HepG2 (cell line): Measurements from ENCODE around the gene RAET1E. TPM values are rescaled to one million over a fixed set of nuclear protein-coding genes. Genes with fewer than 3 reads are reported as not detected.

Source experiments
- MAFF ChIP-seq: IDR thresholded peaks from 2 replicates; pipeline ENCODE4 v1.6.1; 2011; ENCODE audit warnings: low read depth, low read length, improper control_type of control experiment
- RFX3 ChIP-seq: IDR thresholded peaks from 2 replicates; pipeline ENCODE4 v1.6.1; 2016; ENCODE audit warnings: missing biosample characterization, missing genetic modification reagents
- TARDBP ChIP-seq: sonication (generic); formaldehyde crosslinking; IDR thresholded peaks from 2 replicates; pipeline ENCODE4 v1.8.0; 2022; ENCODE audit warnings: mild to moderate bottlenecking, missing genetic modification reagents
- ZBTB33 ChIP-seq: sonication (generic); formaldehyde crosslinking; IDR thresholded peaks from 2 replicates; pipeline ENCODE4 v1.4.0; 2020; ENCODE audit warnings: missing genetic modification reagents
- ZBTB4 ChIP-seq: sonication (generic); formaldehyde crosslinking; IDR thresholded peaks from 2 replicates; pipeline ENCODE4 v1.4.0; 2020; ENCODE audit warnings: missing genetic modification reagents, mild to moderate bottlenecking, borderline replicate concordance
- ZNF468 ChIP-seq: sonication (generic); formaldehyde crosslinking; IDR thresholded peaks from 2 replicates; pipeline ENCODE4 v1.8.0; 2022; ENCODE audit warnings: mild to moderate bottlenecking, moderate library complexity, missing genetic modification reagents
- ZNF7 ChIP-seq: IDR thresholded peaks from 2 replicates; pipeline ENCODE4 v1.6.1; 2016; ENCODE audit warnings: missing biosample characterization, missing genetic modification reagents
- ZNF75D ChIP-seq: sonication (generic); formaldehyde crosslinking; IDR thresholded peaks from 2 replicates; pipeline ENCODE4 v1.8.1; 2023; ENCODE audit warnings: missing genetic modification reagents, mild to moderate bottlenecking, borderline replicate concordance
- ZNF784 ChIP-seq: sonication (generic); formaldehyde crosslinking; IDR thresholded peaks from 2 replicates; pipeline ENCODE4 v1.5.1; 2020; ENCODE audit warnings: missing genetic modification reagents, mild to moderate bottlenecking, borderline replicate concordance
- polyA plus RNA-seq, 8 experiments: library from polyadenylated mRNA; depleted of rRNA in 3 of 8; stranded (reverse) in 7 of 8; unstranded in 1 of 8; fragments of >200 nt; fragmentation: Illumina TruSeq in 4 of 8; extraction: Trizol in 4 of 8; gene quantifications; 2 replicates each; pipeline versions ENCODE4 v1.2.1 to v1.2.3, GENCODE V29; 2011 to 2016; ENCODE audit warnings: low read depth in 4 of 8, missing spikeins in 1 of 8, mixed read lengths in 1 of 8; ENCODE audit not compliant: insufficient read depth in 1 of 8
- total RNA-seq, 5 experiments: library from RNA; depleted of rRNA; stranded (reverse); fragments of >200 nt; fragmentation: Illumina TruSeq; extraction: Trizol; gene quantifications; 2 replicates each; pipeline ENCODE4 v1.2.3, GENCODE V29; 2016; ENCODE audit warnings: low read depth in 1 of 5
- TF ChIP-seq, protein P1 (sequence below): sonication (generic); formaldehyde crosslinking; IDR thresholded peaks from 2 replicates; pipeline ENCODE4 v1.4.0; 2020; ENCODE audit warnings: missing genetic modification reagents, borderline replicate concordance
- TF ChIP-seq, protein P2 (sequence below): sonication (generic); formaldehyde crosslinking; IDR thresholded peaks from 2 replicates; pipeline ENCODE4 v1.5.0; 2020; ENCODE audit warnings: missing genetic modification reagents
- TF ChIP-seq, protein P3 (sequence below): IDR thresholded peaks from 2 replicates; pipeline ENCODE4 v1.6.1; 2016; ENCODE audit warnings: mild to moderate bottlenecking
- TF ChIP-seq, protein P4 (sequence below): fragments of 450-650 bp; IDR thresholded peaks from 2 replicates; pipeline ENCODE4 v1.6.1; 2017; ENCODE audit warnings: mild to moderate bottlenecking

The RAET1E gene
- total and polyA plus RNA-seq, 2 of the 13 experiments (the other 11 are each of a cell fraction or from before 2014, with no cell fraction given): not detected

- TF ChIP-seq, protein P1, sequence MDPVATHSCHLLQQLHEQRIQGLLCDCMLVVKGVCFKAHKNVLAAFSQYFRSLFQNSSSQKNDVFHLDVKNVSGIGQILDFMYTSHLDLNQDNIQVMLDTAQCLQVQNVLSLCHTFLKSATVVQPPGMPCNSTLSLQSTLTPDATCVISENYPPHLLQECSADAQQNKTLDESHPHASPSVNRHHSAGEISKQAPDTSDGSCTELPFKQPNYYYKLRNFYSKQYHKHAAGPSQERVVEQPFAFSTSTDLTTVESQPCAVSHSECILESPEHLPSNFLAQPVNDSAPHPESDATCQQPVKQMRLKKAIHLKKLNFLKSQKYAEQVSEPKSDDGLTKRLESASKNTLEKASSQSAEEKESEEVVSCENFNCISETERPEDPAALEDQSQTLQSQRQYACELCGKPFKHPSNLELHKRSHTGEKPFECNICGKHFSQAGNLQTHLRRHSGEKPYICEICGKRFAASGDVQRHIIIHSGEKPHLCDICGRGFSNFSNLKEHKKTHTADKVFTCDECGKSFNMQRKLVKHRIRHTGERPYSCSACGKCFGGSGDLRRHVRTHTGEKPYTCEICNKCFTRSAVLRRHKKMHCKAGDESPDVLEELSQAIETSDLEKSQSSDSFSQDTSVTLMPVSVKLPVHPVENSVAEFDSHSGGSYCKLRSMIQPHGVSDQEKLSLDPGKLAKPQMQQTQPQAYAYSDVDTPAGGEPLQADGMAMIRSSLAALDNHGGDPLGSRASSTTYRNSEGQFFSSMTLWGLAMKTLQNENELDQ: no peak
- TF ChIP-seq ZBTB33 (no peak), ZNF468 (CRISPR knock-in tag) (no peak; the same call in 1 of the 2 replicates), ZBTB4 (CRISPR knock-in tag) (no peak), ZNF75D (CRISPR knock-in tag) (no peak), TARDBP (no peak; the same call in 1 of the 2 replicates), MAFF (no peak), ZNF784 (no peak), RFX3 (CRISPR knock-in tag) (no peak), ZNF7 (no peak; the same call in 1 of the 2 replicates)
- TF ChIP-seq, protein P2, sequence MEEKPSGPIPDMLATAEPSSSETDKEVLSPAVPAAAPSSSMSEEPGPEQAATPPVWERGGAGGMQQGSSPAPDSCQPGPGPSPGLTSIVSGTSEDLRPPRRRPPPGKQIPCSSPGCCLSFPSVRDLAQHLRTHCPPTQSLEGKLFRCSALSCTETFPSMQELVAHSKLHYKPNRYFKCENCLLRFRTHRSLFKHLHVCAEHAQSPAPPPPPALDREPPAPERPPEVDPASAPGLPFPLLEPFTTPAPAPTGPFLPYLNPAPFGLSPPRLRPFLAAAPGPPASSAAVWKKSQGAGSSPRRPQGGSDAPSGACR (CRISPR knock-in tag): no peak
- TF ChIP-seq, protein P3, sequence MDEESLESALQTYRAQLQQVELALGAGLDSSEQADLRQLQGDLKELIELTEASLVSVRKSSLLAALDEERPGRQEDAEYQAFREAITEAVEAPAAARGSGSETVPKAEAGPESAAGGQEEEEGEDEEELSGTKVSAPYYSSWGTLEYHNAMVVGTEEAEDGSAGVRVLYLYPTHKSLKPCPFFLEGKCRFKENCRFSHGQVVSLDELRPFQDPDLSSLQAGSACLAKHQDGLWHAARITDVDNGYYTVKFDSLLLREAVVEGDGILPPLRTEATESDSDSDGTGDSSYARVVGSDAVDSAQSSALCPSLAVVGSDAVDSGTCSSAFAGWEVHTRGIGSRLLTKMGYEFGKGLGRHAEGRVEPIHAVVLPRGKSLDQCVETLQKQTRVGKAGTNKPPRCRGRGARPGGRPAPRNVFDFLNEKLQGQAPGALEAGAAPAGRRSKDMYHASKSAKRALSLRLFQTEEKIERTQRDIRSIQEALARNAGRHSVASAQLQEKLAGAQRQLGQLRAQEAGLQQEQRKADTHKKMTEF (CRISPR knock-in tag): peak; percentile 66; the same call in 1 of the 2 replicates
- TF ChIP-seq, protein P4, sequence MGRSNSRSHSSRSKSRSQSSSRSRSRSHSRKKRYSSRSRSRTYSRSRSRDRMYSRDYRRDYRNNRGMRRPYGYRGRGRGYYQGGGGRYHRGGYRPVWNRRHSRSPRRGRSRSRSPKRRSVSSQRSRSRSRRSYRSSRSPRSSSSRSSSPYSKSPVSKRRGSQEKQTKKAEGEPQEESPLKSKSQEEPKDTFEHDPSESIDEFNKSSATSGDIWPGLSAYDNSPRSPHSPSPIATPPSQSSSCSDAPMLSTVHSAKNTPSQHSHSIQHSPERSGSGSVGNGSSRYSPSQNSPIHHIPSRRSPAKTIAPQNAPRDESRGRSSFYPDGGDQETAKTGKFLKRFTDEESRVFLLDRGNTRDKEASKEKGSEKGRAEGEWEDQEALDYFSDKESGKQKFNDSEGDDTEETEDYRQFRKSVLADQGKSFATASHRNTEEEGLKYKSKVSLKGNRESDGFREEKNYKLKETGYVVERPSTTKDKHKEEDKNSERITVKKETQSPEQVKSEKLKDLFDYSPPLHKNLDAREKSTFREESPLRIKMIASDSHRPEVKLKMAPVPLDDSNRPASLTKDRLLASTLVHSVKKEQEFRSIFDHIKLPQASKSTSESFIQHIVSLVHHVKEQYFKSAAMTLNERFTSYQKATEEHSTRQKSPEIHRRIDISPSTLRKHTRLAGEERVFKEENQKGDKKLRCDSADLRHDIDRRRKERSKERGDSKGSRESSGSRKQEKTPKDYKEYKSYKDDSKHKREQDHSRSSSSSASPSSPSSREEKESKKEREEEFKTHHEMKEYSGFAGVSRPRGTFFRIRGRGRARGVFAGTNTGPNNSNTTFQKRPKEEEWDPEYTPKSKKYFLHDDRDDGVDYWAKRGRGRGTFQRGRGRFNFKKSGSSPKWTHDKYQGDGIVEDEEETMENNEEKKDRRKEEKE: no peak
Observed at GRCh38 chr6:149863698-149864577, 34.0 kb downstream of the RAET1E start, which contains the start of gene LRP11 (continued).
